Vagina (tissue), 2 donors: ENCODE results near the gene OGFOD2. TPM values are rescaled to one million over a fixed set of nuclear protein-coding genes. Genes with fewer than 3 reads are reported as not detected.

ENCODE experiments used
- DNase-seq, 2 donors: peaks; one replicate each; pipeline ENCODE4 v3.0.0-alpha.2; 2017; ENCODE audit errors: extremely low spot score in 2 of 2
- H3K27ac ChIP-seq: fragments of 200-600 bp; sonication (generic); one replicate; pipeline ENCODE4 v1.5.1; 2019
- H3K27me3 ChIP-seq: fragments of 200-600 bp; sonication (generic); one replicate; pipeline ENCODE4 v1.5.1; 2019
- H3K36me3 ChIP-seq, 2 donors: fragments of 200-600 bp; sonication (generic); one replicate each; pipeline ENCODE4 v1.5.1; 2017 to 2019
- H3K4me1 ChIP-seq: fragments of 200-600 bp; sonication (generic); one replicate; pipeline ENCODE4 v1.5.1; 2019
- H3K4me3 ChIP-seq, 2 donors: fragments of 200-600 bp; sonication (generic); 1 replicate in 1 of 2; 2 replicates in 1 of 2; pipeline ENCODE4 v1.5.1; 2016 to 2019
- H3K9me3 ChIP-seq: fragments of 200-600 bp; sonication (generic); one replicate; pipeline ENCODE4 v1.5.1; 2019
- POLR2A ChIP-seq, 2 donors: fragments of 450-650 bp; IDR thresholded peaks; one replicate each; pipeline ENCODE4 v1.6.1; 2017; ENCODE audit warnings: antibody characterized with exemption in 2 of 2, mild to moderate bottlenecking in 2 of 2, moderate library complexity in 2 of 2
- POLR2AphosphoS5 ChIP-seq, 2 donors: sonication (generic); formaldehyde crosslinking; IDR thresholded peaks; one replicate each; pipeline ENCODE4 v1.9.0; 2017; ENCODE audit warnings: antibody characterized with exemption in 2 of 2, mild to moderate bottlenecking in 2 of 2, low read depth in 1 of 2; ENCODE audit not compliant: insufficient read depth in 1 of 2
- intact Hi-C: fragments of 100-400 bp; cut with DNase I; formaldehyde crosslinking; loops from one replicate; pipeline ENCODE4 v1.15.1; 2023
- total RNA-seq: library from RNA; depleted of rRNA; stranded (reverse); fragments of >200 nt; gene quantifications from one replicate; pipeline ENCODE4 v1.2.3, GENCODE V29; 2016
- TF ChIP-seq, protein P1 (sequence below), 3 experiments: fragments of 450-650 bp in 2 of 3; fragments of 200-600 bp in 1 of 3; sonication (generic) in 1 of 3; IDR thresholded peaks; one replicate each; pipeline ENCODE4 v1.5.1; 2017 to 2019; ENCODE audit warnings: antibody characterized with exemption in 3 of 3, mild to moderate bottlenecking in 2 of 3, moderate library complexity in 2 of 3

OGFOD2 gene
- 26.0 TPM for total RNA-seq

DNA sequence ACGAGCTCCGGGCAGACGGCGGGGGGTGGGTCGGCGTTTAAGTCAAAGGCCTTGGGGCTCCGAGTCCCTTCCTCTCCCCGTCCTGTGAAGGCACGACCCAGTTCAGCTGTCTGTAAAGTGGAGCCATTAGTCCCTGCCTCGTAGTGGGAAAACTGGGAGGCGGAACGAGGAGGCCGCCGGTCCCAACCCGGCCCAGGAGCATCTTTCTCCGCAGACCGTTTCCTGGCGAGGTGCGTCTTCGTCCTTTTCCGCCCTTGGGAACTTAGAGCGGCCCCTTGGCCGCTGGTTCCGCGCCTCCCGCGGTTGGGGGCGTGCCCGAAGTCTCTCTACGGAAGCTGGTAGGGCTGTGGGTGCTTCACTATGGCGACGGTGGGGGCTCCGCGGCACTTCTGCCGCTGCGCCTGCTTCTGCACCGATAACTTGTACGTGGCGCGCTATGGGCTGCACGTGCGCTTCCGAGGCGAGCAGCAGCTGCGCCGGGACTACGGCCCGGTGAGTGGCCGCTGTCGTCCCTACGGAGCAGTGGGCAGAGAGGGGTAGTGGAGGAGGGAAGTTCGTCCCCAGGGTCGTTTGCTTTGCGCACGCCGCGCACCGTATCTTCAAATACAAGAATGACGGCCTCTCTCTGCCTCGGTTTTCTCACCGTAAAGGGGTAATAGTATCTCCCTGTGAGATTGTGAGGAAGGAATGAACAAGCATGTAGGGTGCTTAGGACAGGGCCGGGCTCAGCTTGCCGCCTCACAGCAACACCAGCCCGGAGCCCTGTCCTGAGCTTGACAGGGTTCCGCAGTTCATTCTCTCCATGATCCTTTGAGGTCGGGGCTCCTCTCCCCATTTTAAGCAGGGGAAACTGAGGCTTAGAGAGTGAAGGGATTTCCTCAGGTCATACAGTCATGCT is at the start of gene OGFOD2:
TSS of gene OGFOD2 (plus strand) at position 353 of the 898 bp plus-strand sequence. CDS start at position 361, 8 bp downstream.
- Histone ChIP-seq H3K27ac (peak within 1 kb of the TSS; percentile 99), H3K36me3 (no peaks in the 10 kb centered on the region), H3K9me3 (no peaks in the 10 kb centered on the region), H3K27me3 (no peaks in the 10 kb centered on the region), H3K4me1 (peaks cover 54% of the 10 kb centered on the region), H3K4me3 (peak within 1 kb of the TSS; percentile 93 to 94)
- DNase-seq, result no peak
- TF ChIP-seq POLR2AphosphoS5 (IDR thresholded peaks at IDR 0.05; ENCODE audit: insufficient read depth in 1 of 2, low read depth in 1 of 2) (peak; percentile 6 to 80), POLR2A (IDR thresholded peaks at IDR 0.05) (no peak)
- intact Hi-C loops, result loop anchor here (5.0 kb wide), 1 partner anchor 1088 kb away; the partner anchor contains the start of gene PSMD9

DNA sequence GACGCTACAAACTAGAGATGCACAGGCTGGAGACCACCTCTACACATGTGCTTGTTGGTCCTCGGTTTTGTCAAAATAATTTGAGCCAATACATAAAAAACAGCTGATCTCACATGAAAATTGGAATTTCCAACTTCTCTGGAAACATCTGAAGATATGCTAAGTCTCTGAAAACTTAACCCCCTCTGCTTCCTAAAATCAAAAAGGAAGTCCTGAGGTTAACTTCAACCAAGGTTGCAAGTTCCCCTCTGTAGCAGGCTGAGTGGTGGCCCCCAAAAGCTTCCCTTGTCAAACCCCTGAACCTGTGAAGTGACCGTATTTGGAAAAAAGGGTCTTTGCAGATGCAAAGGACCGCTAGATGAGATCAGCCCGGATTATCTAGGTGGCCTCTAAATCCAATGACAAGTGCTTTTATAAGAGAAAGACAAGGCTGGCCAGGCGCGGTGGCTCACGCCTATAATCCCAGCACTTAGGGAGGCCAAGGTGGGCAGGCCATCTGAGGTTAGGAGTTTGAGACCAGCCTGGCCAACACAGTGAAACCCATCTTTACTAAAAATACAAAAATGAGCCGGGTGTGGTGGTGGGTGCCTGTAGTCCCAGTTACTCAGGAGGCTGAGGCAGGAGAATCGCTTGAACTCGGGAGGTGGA is 47.2 kb upstream of the OGFOD2 start:
- H3K4me3 ChIP-seq, result no peak overlapping the region
- intact Hi-C loops, result no loop called here

DNA sequence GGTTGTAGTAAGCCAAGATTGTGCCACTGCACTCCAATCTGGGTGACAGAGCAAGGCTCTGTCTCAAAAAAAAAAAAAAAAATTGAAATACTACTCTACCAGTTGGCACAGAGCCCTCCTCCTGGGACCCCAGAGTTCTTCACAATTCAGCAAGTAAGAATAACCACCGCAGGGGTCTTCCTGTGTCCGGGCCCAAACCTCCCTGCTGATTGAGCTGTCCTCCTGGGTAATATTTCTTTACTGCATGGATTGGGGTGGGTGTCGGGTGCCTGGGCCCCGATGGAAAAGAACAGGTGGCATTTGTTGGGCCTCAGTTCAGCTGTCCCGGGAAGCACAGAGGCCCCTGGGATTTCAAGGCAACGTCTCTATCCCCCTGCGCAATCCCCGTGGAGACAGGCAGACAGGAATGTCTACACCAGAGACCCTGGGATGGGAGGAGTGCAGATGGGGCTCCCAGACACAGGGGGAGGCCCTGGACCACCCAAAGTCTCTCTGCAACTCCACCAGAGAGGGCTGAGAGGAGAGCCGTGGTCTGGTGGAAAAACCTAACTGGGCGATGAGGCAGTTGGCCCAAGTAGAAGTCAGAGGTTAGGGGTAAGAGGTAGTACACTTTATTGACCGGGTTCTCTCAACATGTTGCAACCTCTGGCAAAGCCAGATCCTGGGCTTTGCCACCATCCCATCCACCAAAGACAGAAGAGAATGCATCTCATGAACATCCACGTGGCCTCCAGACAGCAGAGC is 46.5 kb upstream of the OGFOD2 start:
- H3K36me3 ChIP-seq, result no peaks in the 10 kb centered on the region
- TF ChIP-seq POLR2A (IDR thresholded peaks at IDR 0.05) (no peak), POLR2AphosphoS5 (IDR thresholded peaks at IDR 0.05; ENCODE audit: insufficient read depth in 1 of 2, low read depth in 1 of 2) (no peak)
- TF ChIP-seq, protein P1, sequence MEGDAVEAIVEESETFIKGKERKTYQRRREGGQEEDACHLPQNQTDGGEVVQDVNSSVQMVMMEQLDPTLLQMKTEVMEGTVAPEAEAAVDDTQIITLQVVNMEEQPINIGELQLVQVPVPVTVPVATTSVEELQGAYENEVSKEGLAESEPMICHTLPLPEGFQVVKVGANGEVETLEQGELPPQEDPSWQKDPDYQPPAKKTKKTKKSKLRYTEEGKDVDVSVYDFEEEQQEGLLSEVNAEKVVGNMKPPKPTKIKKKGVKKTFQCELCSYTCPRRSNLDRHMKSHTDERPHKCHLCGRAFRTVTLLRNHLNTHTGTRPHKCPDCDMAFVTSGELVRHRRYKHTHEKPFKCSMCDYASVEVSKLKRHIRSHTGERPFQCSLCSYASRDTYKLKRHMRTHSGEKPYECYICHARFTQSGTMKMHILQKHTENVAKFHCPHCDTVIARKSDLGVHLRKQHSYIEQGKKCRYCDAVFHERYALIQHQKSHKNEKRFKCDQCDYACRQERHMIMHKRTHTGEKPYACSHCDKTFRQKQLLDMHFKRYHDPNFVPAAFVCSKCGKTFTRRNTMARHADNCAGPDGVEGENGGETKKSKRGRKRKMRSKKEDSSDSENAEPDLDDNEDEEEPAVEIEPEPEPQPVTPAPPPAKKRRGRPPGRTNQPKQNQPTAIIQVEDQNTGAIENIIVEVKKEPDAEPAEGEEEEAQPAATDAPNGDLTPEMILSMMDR (IDR thresholded peaks at IDR 0.05), result no peak
- no peak overlapping the region for H3K27ac ChIP-seq
- no peaks in the 10 kb centered on the region for H3K4me1 ChIP-seq
- H3K4me3 ChIP-seq, result no peak overlapping the region
- H3K27me3 ChIP-seq, result no peaks in the 10 kb centered on the region
- DNase-seq, result no peak
- H3K9me3 ChIP-seq, result no peaks in the 10 kb centered on the region
- intact Hi-C loops, result no loop called here

More for the DNA sequence above, 47.2 kb upstream of the OGFOD2 start:
- Histone ChIP-seq H3K27ac (no peak overlapping the region), H3K27me3 (no peaks in the 10 kb centered on the region), H3K9me3 (no peaks in the 10 kb centered on the region), H3K36me3 (no peaks in the 10 kb centered on the region), H3K4me1 (no peaks in the 10 kb centered on the region)
- DNase-seq, result no peak
- TF ChIP-seq POLR2AphosphoS5 (IDR thresholded peaks at IDR 0.05; ENCODE audit: insufficient read depth in 1 of 2, low read depth in 1 of 2) (no peak), POLR2A (IDR thresholded peaks at IDR 0.05) (no peak)
- TF ChIP-seq, protein P1 (IDR thresholded peaks at IDR 0.05), result no peak

DNA sequence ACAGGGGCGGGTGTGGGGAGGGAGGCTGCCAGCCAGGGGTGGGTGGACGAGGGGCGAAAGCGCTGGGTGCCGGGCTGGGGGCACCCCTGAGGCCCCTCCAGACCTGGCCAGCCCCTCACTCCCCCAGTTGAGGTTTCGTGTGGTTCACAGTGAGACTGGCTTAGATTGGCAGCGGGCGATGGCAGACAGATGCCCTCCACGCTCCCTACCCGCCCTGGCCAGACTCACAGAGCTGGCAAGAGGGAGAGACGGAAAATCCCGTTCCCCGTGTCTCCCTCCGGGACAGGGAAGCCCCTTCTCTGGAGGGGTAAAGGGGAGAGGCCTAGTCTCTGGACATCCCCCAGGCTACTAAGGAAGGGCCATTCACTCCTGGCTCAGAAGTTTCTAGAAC is 45.9 kb upstream of the OGFOD2 start:
- TF ChIP-seq POLR2A (IDR thresholded peaks at IDR 0.05), result no peak
- TF ChIP-seq, protein P1 (IDR thresholded peaks at IDR 0.05), result no peak
- no peak for TF ChIP-seq POLR2AphosphoS5 (IDR thresholded peaks at IDR 0.05; ENCODE audit: insufficient read depth in 1 of 2, low read depth in 1 of 2)
- H3K36me3 ChIP-seq, result no peaks in the 10 kb centered on the region
- no peaks in the 10 kb centered on the region for H3K4me1 ChIP-seq
- no peak for DNase-seq
- no peaks in the 10 kb centered on the region for H3K9me3 ChIP-seq
- no peak overlapping the region for H3K27ac ChIP-seq
- no peaks in the 10 kb centered on the region for H3K27me3 ChIP-seq
- no peak overlapping the region for H3K4me3 ChIP-seq
- intact Hi-C loops, result no loop called here

DNA sequence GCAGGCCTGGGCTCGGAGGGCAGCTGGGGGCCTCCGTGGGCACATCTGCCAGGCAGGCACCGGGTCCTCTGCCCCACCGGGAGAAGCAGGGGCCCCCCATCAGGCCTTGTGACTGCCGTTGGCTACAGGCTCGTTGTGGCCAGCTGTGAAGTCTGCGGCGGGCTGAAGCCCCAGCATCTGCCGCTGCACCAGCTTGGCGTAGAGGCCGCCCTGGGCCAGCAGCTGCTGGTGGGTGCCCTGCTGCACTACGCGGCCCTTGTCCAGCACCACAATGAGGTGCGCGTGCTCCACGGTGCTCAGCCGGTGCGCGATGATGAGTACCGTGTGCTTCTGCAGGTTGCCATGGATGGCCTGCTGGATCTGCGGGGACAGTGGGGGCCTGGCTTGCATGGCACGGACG is 45.2 kb upstream of the OGFOD2 start:
- Histone ChIP-seq H3K9me3 (no peaks in the 10 kb centered on the region), H3K27me3 (no peaks in the 10 kb centered on the region), H3K36me3 (no peaks in the 10 kb centered on the region), H3K4me3 (no peak overlapping the region), H3K27ac (no peak overlapping the region), H3K4me1 (no peaks in the 10 kb centered on the region)
- no peak for DNase-seq
- intact Hi-C loops, result no loop called here
- no peak for TF ChIP-seq POLR2AphosphoS5 (IDR thresholded peaks at IDR 0.05; ENCODE audit: insufficient read depth in 1 of 2, low read depth in 1 of 2)
- TF ChIP-seq, protein P1 (IDR thresholded peaks at IDR 0.05), result no peak
- no peak for TF ChIP-seq POLR2A (IDR thresholded peaks at IDR 0.05)
